HCT116 (cell line): ENCODE data around the gene MEOX1. TPM values are rescaled to one million over a fixed set of nuclear protein-coding genes. Genes with fewer than 3 reads are reported as not detected.

Experiments used
- ATAC-seq: fragments of 200-7000 bp; cut with Tn5 transposase; 2 replicates; pipeline ENCODE4 v1.9.1; 2020; ENCODE audit warnings: mild to moderate bottlenecking, moderate library complexity
- BruUV-seq: library from RNA; stranded (reverse); fragments of 400-500 nt; replicated peaks from 2 replicates; lab custom pipeline; 2021; lab: Mats Ljungman, UMichigan
- CTCF ChIA-PET: fragments of 300-600 bp; sonication (Branson Sonifier 250); formaldehyde crosslinking; loops from one replicate; lab custom pipeline; 2021; ENCODE audit warnings: antibody characterized with exemption; lab: Charles Lee
- POLR2A ChIA-PET: fragments of 300-600, 350-600 bp; sonication (Branson Sonifier 250); formaldehyde crosslinking; loops from one replicate; lab custom pipeline; 2021; ENCODE audit warnings: antibody characterized with exemption; lab: Charles Lee
- RAD21 ChIA-PET, 2 experiments: fragments of 300-600 bp; sonication (Branson Sonifier 250); formaldehyde crosslinking; loops; one replicate each; lab custom pipeline; 2023; ENCODE audit warnings: low total read pairs in 2 of 2; ENCODE audit not compliant: uncharacterized antibody in 2 of 2, unreplicated experiment in 2 of 2, low non-redundant PET in 1 of 2; lab: Charles Lee
- DNase-seq: peaks from one replicate; pipeline ENCODE4 v3.0.0-alpha.2; 2010; ENCODE audit warnings: low read depth, low spot score
- H2AFZ ChIP-seq: fragments of 200-600 bp; shearing (Covaris generic), sonication (generic); 2 replicates; pipeline ENCODE4 v1.6.1; 2017; ENCODE audit warnings: low read depth, mixed run types, mixed read lengths, antibody characterized with exemption, low read length; ENCODE audit not compliant: poor library complexity, severe bottlenecking
- H3K27ac ChIP-seq: 2 replicates; pipeline ENCODE4 v1.5.1; 2012; ENCODE audit warnings: low read depth, low read length
- H3K27me3 ChIP-seq: fragments of 200-600 bp; sonication (generic); 2 replicates; pipeline ENCODE4 v1.6.1; 2016; ENCODE audit warnings: mixed run types, low read length, mixed read lengths; ENCODE audit not compliant: insufficient read depth
- H3K36me3 ChIP-seq, 2 experiments: fragments of 200-500 bp in 1 of 2; fragments of 200-600 bp in 1 of 2; sonication (Bioruptor generic) in 1 of 2; sonication (generic) in 1 of 2; 2 replicates each; pipeline versions ENCODE4 v1.5.1 to v1.6.1; 2014 to 2016; ENCODE audit warnings: low read length in 2 of 2, inconsistent platforms in 1 of 2, mixed read lengths in 1 of 2, mixed run types in 1 of 2; ENCODE audit not compliant: insufficient read depth in 2 of 2, control insufficient read depth in 1 of 2
- H3K4me1 ChIP-seq, 2 experiments: fragments of 200-600 bp in 1 of 2; sonication (generic) in 1 of 2; 2 replicates each; pipeline versions ENCODE4 v1.5.1 to v1.6.1; 2012 to 2017; ENCODE audit warnings: low read length in 2 of 2, inconsistent platforms in 1 of 2, mild to moderate bottlenecking in 1 of 2, mixed read lengths in 1 of 2, mixed run types in 1 of 2, moderate library complexity in 1 of 2; ENCODE audit not compliant: insufficient read depth in 2 of 2, control insufficient read depth in 1 of 2
- H3K4me2 ChIP-seq: fragments of 200-600 bp; sonication (generic); 2 replicates; pipeline ENCODE4 v1.6.1; 2017; ENCODE audit warnings: mixed run types, low read length, mixed read lengths
- H3K4me3 ChIP-seq, 2 experiments: fragments of 200-600 bp in 1 of 2; sonication (generic) in 1 of 2; replicated peaks in 1 of 2; 2 replicates each; pipeline ENCODE4 v1.5.1; 2011 to 2016; ENCODE audit warnings: low read length in 2 of 2, control low read depth in 1 of 2, low read depth in 1 of 2, mild to moderate bottlenecking in 1 of 2, mixed read lengths in 1 of 2, mixed run types in 1 of 2
- H3K79me2 ChIP-seq: fragments of 200-600 bp; sonication (generic); 2 replicates; pipeline ENCODE4 v1.6.1; 2017; ENCODE audit warnings: mild to moderate bottlenecking, mixed run types, low read length, moderate library complexity, mixed read lengths; ENCODE audit not compliant: insufficient read depth
- H3K9ac ChIP-seq: fragments of 200-600 bp; sonication (generic); 2 replicates; pipeline ENCODE4 v1.6.1; 2016; ENCODE audit warnings: low read length, mixed read lengths
- H3K9me2 ChIP-seq: fragments of 200-600 bp; sonication (generic), shearing (Covaris generic); 2 replicates; pipeline ENCODE4 v1.6.1; 2017; ENCODE audit warnings: mixed run types, mild to moderate bottlenecking, moderate library complexity; ENCODE audit not compliant: insufficient read depth
- H3K9me3 ChIP-seq, 2 experiments: fragments of 200-500 bp in 1 of 2; fragments of 200-600 bp in 1 of 2; sonication (Bioruptor generic) in 1 of 2; sonication (generic) in 1 of 2; 2 replicates each; pipeline ENCODE4 v1.6.1; 2014 to 2017; ENCODE audit warnings: low read length in 2 of 2, mixed read lengths in 2 of 2, inconsistent platforms in 1 of 2, low read depth in 1 of 2, mild to moderate bottlenecking in 1 of 2, mixed run types in 1 of 2, moderate library complexity in 1 of 2; ENCODE audit not compliant: control insufficient read depth in 1 of 2, insufficient read depth in 1 of 2
- H4K20me1 ChIP-seq: fragments of 200-600 bp; sonication (generic), shearing (Covaris generic); 2 replicates; pipeline ENCODE4 v1.6.1; 2017; ENCODE audit warnings: mixed run types, mild to moderate bottlenecking, moderate library complexity; ENCODE audit not compliant: insufficient read depth
- CTCF ChIP-seq, 3 experiments: fragments of 200-600 bp in 1 of 3; sonication (generic) in 1 of 3; IDR thresholded peaks in 2 of 3; conservative IDR thresholded peaks in 1 of 3; 2 replicates each; pipeline ENCODE4 v1.5.1; 2012 to 2017; ENCODE audit warnings: low read depth in 2 of 3, low read length in 2 of 3, antibody characterized with exemption in 1 of 3, borderline replicate concordance in 1 of 3, control low read depth in 1 of 3, mild to moderate bottlenecking in 1 of 3, mixed read lengths in 1 of 3, mixed run types in 1 of 3, moderate library complexity in 1 of 3; ENCODE audit not compliant: insufficient read depth in 1 of 3
- EGR1 ChIP-seq: IDR thresholded peaks from 2 replicates; pipeline ENCODE4 v1.6.1; 2012; ENCODE audit warnings: low read depth
- ELF1 ChIP-seq: IDR thresholded peaks from 2 replicates; pipeline ENCODE4 v1.6.1; 2012; ENCODE audit warnings: low read depth, borderline replicate concordance
- EZH2 ChIP-seq: fragments of 200-600 bp; sonication (generic); IDR thresholded peaks from 2 replicates; pipeline ENCODE4 v1.6.1; 2017; ENCODE audit warnings: antibody characterized with exemption, mixed run types
- FOSL1 ChIP-seq: IDR thresholded peaks from 2 replicates; pipeline ENCODE4 v1.6.1; 2012; ENCODE audit warnings: low read depth
- JUND ChIP-seq: IDR thresholded peaks from 2 replicates; pipeline ENCODE4 v1.6.1; 2012
- MAX ChIP-seq: IDR thresholded peaks from 2 replicates; pipeline ENCODE4 v1.6.1; 2012
- POLR2AphosphoS5 ChIP-seq: IDR thresholded peaks from 2 replicates; pipeline ENCODE4 v1.6.1; 2011; ENCODE audit warnings: mild to moderate bottlenecking, low read depth, low read length, moderate library complexity
- SIN3A ChIP-seq: IDR thresholded peaks from 2 replicates; pipeline ENCODE4 v1.6.1; 2012; ENCODE audit warnings: low read depth
- TCF7L2 ChIP-seq: IDR thresholded peaks from 2 replicates; pipeline ENCODE4 v1.7.0; 2011; ENCODE audit warnings: borderline replicate concordance, inconsistent platforms; ENCODE audit not compliant: insufficient read depth, insufficient read length; ENCODE audit errors: extremely low read depth
- YY1 ChIP-seq: IDR thresholded peaks from 2 replicates; pipeline ENCODE4 v1.6.1; 2011; ENCODE audit warnings: low read length, low read depth, moderate library complexity, mild to moderate bottlenecking; ENCODE audit not compliant: insufficient replicate concordance; ENCODE audit errors: extremely low read depth
- intact Hi-C: fragments of 100-400 bp; cut with micrococcal nuclease; formaldehyde crosslinking; loops from 2 replicates; pipeline ENCODE4 v1.10.0; 2022
- total RNA-seq: library from RNA; stranded (reverse); gene quantifications from one replicate; pipeline ENCODE4 v1.2.1, GENCODE V29; 2021; ENCODE audit not compliant: unreplicated experiment

MEOX1 gene
- total RNA-seq, 1 experiment from 2014 or later = not detected

- Histone ChIP-seq H3K36me3 (no peaks in the 10 kb centered on the region), H4K20me1 (no peaks in the 10 kb centered on the region), H3K4me3 (no peak overlapping the region), H3K4me1 (0 out of 4 replicates have a peak, but pooled peaks cover 0 to 2% of the 10 kb centered on the region in 2 experiments), H2AFZ (no peak overlapping the region), H3K27ac (no peak overlapping the region), H3K9me2 (no peaks in the 10 kb centered on the region), H3K9me3 (peaks cover 0 to 4% of the 10 kb centered on the region in 2 experiments; a peak in 1 of 4 replicates), H3K9ac (no peak overlapping the region), H3K79me2 (no peaks in the 10 kb centered on the region), H3K4me2 (no peak overlapping the region), H3K27me3 (peaks cover 3% of the 10 kb centered on the region; the same call in 1 of the 2 replicates)
- no TSS peak for BruUV-seq
- ChIA-PET CTCF (no interaction called here), POLR2A (no interaction called here), RAD21 (no interaction called here)
- intact Hi-C loops = no loop called here
- no peak for TF ChIP-seq EGR1
- no peak for TF ChIP-seq CTCF (IDR thresholded peaks at IDR 0.05 in 2 of 3, conservative IDR thresholded peaks at IDR 0.05 in 1 of 3; ENCODE audit: borderline replicate concordance in 1 of 3, insufficient read depth in 1 of 3, low read depth in 2 of 3, low read length in 2 of 3)
- TF ChIP-seq POLR2AphosphoS5 = no peak
- TF ChIP-seq TCF7L2 = no peak
- TF ChIP-seq YY1 = no peak
- TF ChIP-seq SIN3A = no peak
- no peak for TF ChIP-seq MAX
- no peak for TF ChIP-seq JUND
- TF ChIP-seq FOSL1 = no peak
- TF ChIP-seq EZH2 = no peak
- no peak for TF ChIP-seq ELF1
- DNase-seq (no peak), ATAC-seq (no peak)
These were observed 45.7 kb downstream of the MEOX1 start for GRCh38 chr17:43616029-43616351.
